HG02759 (cell line): ENCODE measurements around the gene LTV1.
"Not testable (repeated sequence)": the region's sequence is repeated elsewhere in the genome, so short reads cannot be mapped to it uniquely, and the experiment has no call there.

ENCODE experiments used
- ATAC-seq: cut with Tn5 transposase; IDR thresholded peaks from one replicate; pipeline ENCODE4 v1.9.1; 2021; ENCODE audit warnings: mild to moderate bottlenecking, moderate library complexity; ENCODE audit not compliant: unreplicated experiment

LTV1 gene

DNA sequence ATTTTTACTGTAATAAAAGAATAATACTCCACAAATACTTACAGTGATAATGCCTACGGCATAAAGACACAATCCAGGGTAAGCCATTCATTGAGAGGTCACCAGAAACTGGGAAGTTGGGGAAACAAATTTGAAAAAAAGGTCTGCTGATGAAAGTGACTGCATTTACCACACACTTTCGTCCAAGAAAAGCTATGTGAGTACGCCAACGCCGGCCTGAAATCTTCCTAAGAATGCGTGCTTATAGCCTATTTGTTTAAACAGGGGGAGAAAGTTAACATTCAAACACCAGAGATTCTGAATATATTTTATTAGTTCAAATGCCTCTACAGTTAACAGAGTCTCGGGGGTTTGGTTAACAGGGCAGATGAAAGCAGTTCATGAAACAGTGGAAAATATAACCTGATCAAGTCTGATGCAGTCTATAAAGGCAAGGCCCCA is 657 bp upstream of the LTV1 start:
- ATAC-seq: no peak

DNA sequence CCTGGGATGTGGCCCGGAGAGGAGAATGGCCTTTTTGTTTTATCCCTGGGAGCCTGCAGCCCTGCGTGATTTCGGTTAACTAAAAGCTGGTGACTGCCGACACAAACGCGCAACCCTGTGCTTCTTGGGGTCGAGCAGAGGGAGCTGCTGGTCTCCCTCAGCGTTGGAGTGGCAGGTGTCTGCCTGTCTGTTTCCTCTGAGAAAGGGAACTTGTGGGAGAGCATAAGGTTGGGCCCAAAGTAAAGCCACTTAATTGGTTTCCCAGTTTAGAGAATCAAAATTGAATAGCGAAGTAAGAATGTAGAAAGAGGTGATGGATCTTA is 500 bp downstream of the LTV1 start:
- ATAC-seq: peak; percentile 4

DNA sequence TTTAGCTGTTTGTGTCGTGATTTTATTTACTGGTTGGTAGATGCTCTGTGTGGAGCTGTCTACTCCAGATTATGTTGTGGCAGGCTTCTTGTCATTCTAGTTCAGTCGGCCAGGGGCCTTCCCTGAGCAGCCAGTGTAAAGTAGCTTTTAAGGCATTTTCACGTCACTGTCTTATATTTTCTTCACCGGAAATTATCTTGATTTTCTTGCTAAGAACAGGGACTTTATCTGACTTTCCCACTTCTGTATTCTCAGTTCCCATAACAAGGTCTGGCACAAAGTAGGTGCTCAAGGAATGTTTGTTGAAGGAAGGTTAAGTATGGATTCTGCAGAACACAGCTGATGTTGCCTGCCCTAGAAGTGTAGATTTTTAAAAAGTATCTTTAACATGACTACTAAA is 868 bp downstream of the LTV1 start:
- no peak for ATAC-seq

GRCh38 chr6:143845033-143845432 is 1.9 kb downstream of the LTV1 start:
- no peak for ATAC-seq

GRCh38 chr6:143851706-143852105 is 8.6 kb downstream of the LTV1 start:
- ATAC-seq: not testable (repeated sequence)

DNA sequence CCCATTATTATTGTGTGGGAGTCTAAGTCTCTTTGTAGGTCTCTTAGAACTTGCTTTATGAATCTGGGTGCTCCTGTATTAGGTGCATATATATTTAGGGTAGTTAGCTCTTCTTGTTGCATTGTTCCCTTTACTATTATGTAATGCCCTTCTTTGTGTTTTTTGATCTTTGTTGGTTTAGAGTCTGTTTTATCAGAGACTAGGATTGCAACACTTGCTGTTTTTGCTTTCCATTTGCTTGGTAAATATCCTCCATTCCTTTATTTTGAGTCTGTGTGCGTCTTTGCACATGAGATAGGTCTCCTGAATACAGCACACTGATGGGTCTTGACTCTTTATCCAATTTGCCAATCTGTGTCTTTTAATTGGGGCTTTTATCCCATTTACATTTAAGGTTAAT is 11.9 kb downstream of the LTV1 start:
- not testable (repeated sequence) for ATAC-seq

DNA sequence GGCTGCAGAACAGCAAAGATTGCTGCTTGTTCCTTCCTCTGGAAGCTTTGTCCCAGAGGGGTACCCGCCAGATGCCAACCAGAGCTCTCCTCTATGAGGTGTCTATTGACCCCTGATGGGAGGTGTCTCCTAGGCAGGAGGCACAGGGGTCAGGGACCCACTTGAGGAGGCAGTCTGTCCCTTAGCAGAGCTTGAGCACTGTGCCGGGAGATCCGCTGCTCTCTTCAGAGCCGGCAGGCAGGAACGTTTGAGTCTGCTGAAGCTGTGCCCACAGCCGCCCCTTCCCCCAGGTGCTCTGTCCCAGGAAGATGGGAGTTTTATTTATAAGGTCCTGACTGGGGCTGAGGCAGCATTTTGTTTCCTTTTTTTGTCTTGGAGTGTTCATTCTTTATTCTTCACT is 13.6 kb downstream of the LTV1 start:
- not testable (repeated sequence) for ATAC-seq

- ATAC-seq: no peak
These were observed 14.5 kb downstream of the LTV1 start for GRCh38 chr6:143857651-143858050.

DNA sequence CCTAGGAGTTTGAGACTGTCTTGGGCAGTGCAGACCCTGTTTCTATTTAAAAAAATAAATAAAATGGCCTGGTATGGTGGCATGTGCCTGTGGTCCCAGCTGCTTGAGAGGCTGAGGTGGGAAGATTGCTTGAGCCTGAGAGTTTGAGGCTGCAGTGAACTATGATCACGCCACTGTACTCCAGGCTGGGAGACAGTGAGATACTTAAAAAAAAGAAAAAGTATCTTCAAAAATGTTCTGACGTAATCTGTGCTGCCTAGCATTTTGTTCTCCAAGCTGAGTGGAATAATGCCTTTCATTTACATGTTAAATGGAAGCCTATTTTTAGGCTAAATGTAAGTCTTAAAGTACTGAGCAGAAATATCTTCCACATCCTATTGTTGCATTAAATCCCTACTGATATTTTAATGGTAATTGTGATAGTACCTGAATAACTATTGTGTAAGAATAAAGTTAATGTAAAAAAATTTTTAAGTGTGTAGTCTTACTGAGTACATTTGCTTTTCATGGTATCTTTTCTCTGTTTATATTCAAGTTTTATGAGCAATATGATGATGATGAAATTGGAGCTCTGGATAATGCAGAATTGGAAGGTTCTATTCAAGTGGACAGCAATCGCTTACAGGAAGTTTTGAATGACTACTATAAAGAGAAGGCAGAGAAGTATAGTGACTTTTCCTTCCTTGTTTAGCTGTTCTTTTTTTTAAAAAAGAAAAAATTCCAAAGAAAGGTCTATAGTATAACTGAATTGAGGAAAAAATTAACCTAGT is 16.9 kb downstream of the LTV1 start:
- ATAC-seq: no peak

GRCh38 chr6:143863771-143864170 is 20.6 kb downstream of the LTV1 start:
- ATAC-seq: no peak

GRCh38 chr6:143864234-143864633 is 21.1 kb downstream of the LTV1 start, which contains the start of gene ZC2HC1B:
Gene ZC2HC1B (plus strand): TSS chr6:143864474. CDS start chr6:143864540, 66 bp downstream.
- no peak for ATAC-seq

GRCh38 chr6:143867236-143867635 is 24.1 kb downstream of the LTV1 start:
- no peak for ATAC-seq

DNA sequence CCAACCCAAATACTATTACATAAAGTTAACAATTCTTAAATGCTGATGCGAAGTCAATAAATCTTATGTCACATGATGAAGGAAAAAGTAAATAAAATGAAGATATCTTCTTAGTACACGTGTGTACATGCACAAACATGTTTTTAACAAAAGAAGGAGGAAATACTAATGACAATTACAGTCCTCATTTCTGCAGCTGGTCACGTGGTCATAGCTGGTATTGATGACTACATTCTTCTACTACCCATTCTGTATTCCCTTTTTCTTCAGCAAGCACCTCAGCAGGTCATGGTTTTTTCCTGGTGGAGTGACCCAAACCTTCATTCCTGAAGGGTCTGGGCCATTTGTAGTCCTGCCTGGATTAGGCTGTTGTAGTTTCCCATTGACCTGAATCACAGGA is 25.7 kb downstream of the LTV1 start:
- not testable (repeated sequence) for ATAC-seq

- ATAC-seq: not testable (repeated sequence)
These were observed 28.1 kb downstream of the LTV1 start for GRCh38 chr6:143871202-143871730.

DNA sequence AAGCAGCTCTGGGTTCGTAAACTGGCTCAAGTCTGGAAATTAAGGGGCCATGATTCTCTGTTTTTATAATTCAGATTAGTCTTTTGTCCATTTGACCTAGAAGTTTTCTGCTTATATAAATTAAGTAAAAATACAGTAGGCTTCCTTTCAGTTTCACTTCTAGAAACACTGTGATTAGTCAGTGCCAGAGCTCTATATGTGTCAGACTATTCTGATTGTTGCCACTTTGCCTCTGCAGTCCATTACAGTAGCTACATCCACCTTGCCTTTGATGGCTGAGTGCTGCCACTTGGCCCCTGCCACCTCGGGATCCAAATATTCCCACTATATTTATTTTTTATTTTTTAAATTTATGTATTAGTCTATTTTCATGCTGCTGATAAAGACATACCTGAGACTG is 29.1 kb downstream of the LTV1 start:
- ATAC-seq: peak; percentile 95

DNA sequence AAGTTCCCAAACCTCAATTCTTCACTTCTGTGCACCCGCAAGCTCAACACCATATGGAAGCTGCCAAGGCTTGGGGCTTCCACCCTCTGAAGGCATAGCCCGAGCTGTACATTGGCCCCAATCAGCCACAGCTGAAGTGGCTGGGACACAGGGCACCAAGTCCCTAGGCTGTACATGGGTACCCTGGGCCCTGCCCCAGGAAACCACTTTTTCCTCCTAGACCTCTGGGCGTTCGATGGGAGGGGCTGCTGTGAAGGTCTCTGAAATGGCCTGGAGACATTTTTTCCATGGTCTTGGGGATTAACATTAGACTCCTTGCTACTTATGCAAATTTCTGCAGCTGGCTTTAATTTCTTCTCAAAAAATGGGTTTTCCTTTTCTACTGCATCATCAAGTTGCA is 30.5 kb downstream of the LTV1 start:
- not testable (repeated sequence) for ATAC-seq

DNA sequence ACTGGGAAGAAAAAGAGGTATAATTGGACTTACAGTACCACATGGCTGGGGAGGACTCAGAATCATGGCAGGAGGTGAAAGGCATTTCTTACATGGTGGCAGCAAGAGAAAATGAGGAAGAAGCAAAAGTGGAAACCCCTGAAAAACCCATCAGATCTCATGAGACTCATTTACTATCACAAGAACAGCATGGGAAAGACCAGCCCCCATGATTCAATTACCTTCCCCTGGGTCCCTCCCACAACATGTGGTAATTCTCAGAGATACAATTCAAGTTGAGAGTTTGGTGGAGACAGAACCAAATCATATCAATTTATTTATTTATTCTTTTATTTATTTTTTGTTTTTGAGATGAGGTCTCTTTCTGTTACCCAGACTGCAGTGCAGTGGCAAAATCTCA is 31.4 kb downstream of the LTV1 start:
- ATAC-seq: not testable (repeated sequence)

DNA sequence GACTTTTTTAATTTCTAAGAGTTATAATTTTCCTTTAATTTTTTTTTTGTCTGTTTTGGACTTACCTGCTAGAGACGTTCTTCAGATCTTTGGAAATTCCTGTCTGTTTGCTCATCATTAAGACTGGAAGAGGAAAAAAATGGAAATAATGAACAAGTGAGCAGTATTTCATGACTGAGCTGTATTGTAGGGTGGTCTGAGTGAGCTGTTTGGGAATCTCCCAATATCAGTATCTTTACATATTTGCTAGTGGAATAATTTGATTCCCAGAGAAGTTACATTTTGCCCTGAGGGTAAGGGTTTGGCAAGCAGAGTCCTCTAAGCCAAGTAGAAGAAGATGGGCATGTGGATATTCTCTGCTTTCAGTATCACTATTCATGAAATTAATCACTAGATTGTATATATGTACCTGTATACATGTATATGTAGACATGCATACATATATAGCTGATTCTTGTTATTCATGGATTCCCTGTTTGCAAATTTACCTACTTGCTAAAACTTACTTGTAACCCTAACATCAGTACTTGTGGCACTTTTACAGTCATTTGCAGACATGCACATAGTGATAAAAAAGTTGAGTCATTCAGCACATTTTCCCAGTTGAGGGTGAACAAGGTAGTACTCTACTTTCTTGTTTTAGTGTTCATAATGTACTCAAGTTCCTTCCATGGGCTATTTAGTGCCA is 34.6 kb downstream of the LTV1 start:
- no peak for ATAC-seq

DNA sequence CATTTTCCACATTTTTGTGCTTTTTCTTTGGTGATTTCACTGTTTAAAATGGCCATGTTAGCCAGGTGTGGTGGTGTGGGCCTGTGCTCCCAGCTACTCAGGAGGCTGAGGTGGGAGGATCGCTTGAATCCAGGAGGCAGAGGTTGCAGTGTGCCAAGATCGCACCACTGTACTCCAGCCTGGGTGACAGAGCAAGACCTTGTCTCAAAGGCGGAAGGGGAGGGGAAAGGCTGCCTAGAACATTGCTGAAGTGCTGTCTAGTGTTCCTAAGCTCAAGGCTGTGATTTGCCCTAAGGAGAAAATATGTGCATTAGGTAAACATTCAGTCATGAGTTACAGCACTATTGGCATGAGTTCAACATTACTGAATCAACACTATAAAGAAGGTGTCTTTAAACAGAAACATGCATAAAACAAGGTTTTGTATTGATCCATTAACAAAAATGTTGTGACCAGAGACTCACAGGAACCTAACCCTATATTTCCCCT is 35.2 kb downstream of the LTV1 start:
- no peak for ATAC-seq

DNA sequence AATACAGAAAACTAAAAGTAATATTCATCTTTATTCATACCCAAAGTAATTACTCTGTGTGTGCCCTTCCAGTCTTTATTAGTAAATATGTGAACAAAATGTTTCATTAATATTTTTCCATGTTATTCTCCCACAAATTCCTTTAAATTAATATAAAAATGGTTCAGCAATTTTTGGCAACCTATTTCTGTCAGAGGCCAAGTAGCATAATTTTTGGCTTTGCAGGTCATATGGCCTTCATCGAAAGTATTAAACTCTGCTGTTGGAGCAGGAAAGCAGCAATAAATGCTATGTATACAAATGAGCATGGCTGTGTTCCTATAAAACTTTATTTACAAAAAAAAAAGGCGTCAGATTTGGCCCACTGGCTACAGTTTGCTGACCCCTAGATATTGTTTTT is 37.3 kb downstream of the LTV1 start:
- ATAC-seq: no peak

- no peak for ATAC-seq
These were observed 39.3 kb downstream of the LTV1 start for GRCh38 chr6:143882401-143882930.
